H1 (cell line): Measurements from ENCODE around the gene LMNTD2.

Source experiments
- EP300 ChIP-seq, 2 experiments: IDR thresholded peaks; 1 replicate in 1 of 2; 2 replicates in 1 of 2; pipeline ENCODE4 v1.6.1; 2011 to 2012; ENCODE audit warnings: low read depth in 2 of 2, low read length in 2 of 2, mild to moderate bottlenecking in 2 of 2, borderline replicate concordance in 1 of 2, inconsistent platforms in 1 of 2, moderate library complexity in 1 of 2
- POLR2AphosphoS5 ChIP-seq: IDR thresholded peaks from 2 replicates; pipeline ENCODE4 v1.6.1; 2011; ENCODE audit warnings: low read depth, low read length
- TF ChIP-seq, protein P1 (sequence below), 3 experiments: IDR thresholded peaks; 1 replicate in 2 of 3; 2 replicates in 1 of 3; pipeline versions ENCODE4 v1.5.1 to v1.6.1; 2011; ENCODE audit warnings: low read length in 3 of 3, mild to moderate bottlenecking in 3 of 3, inconsistent platforms in 2 of 3, low read depth in 1 of 3, moderate library complexity in 1 of 3; ENCODE audit not compliant: insufficient read depth in 1 of 3; ENCODE audit errors: control extremely low read depth in 1 of 3
- TF ChIP-seq, protein P2 (sequence below): IDR thresholded peaks from 2 replicates; pipeline ENCODE4 v1.6.1; 2012; ENCODE audit warnings: inconsistent platforms

DNA sequence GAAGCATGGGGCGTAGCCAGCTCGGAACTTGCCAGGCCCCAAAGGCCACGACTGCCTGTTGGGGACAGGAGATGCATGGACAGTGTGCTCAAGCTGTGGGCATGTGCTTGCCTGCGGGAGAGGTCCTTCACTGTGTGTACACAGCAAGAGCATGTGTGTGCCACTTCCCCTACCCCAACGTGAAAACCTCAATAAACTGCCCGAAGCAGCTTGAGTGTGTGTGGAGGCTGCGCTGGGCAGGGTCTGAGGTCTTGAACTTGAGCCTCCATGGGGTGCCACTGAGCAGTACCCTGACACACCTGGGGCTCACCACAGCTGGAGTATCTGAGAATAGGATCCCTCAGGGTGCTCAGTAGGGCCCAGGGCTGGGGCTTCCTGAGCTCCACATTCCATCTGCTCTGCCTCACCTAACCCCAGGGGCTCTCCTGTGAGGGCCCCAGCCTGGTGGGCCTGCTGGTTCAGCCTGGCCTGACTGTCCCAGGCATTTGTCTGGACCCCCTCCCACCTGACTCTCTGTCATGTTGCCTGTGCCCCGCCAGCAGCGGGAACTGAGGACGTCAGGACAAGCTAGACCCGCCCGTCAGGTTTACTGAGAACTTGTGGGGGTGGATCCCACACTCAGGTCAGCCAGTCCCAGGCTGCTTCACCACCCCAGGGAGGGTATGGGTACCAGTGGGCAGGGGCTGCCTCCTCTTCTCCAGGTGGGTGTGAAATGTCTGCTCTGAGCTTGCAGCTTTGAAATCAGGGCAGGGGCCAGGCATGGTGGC lies 3.5 kb upstream of the LMNTD2 start:
- TF ChIP-seq, protein P1, sequence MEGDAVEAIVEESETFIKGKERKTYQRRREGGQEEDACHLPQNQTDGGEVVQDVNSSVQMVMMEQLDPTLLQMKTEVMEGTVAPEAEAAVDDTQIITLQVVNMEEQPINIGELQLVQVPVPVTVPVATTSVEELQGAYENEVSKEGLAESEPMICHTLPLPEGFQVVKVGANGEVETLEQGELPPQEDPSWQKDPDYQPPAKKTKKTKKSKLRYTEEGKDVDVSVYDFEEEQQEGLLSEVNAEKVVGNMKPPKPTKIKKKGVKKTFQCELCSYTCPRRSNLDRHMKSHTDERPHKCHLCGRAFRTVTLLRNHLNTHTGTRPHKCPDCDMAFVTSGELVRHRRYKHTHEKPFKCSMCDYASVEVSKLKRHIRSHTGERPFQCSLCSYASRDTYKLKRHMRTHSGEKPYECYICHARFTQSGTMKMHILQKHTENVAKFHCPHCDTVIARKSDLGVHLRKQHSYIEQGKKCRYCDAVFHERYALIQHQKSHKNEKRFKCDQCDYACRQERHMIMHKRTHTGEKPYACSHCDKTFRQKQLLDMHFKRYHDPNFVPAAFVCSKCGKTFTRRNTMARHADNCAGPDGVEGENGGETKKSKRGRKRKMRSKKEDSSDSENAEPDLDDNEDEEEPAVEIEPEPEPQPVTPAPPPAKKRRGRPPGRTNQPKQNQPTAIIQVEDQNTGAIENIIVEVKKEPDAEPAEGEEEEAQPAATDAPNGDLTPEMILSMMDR (IDR thresholded peaks at IDR 0.05; ENCODE audit: control extremely low read depth in 1 of 3, insufficient read depth in 1 of 3, low read depth in 1 of 3, low read length in 3 of 3) = no peak
- TF ChIP-seq POLR2AphosphoS5 (no peak), EP300 (IDR thresholded peaks at IDR 0.05; ENCODE audit: borderline replicate concordance in 1 of 2, low read depth in 2 of 2, low read length in 2 of 2) (no peak)
- TF ChIP-seq, protein P2, sequence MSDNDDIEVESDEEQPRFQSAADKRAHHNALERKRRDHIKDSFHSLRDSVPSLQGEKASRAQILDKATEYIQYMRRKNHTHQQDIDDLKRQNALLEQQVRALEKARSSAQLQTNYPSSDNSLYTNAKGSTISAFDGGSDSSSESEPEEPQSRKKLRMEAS = no peak
